A673 (cell line): ENCODE data around the gene POU3F1. TPM values are rescaled to one million over a fixed set of nuclear protein-coding genes. Genes with fewer than 3 reads are reported as not detected.

Experiments
- BruUV-seq: library from RNA; stranded (reverse); fragments of 400-500 nt; replicated peaks from 2 replicates; lab custom pipeline; 2021; lab: Mats Ljungman, UMichigan
- CTCF ChIA-PET: fragments of 300-600 bp; sonication (Branson Sonifier 250); formaldehyde crosslinking; loops from one replicate; lab custom pipeline; 2022; ENCODE audit warnings: antibody characterized with exemption; lab: Charles Lee
- POLR2A ChIA-PET: fragments of 300-600 bp; sonication (Branson Sonifier 250); formaldehyde crosslinking; loops from one replicate; lab custom pipeline; 2022; ENCODE audit warnings: antibody characterized with exemption; ENCODE audit not compliant: low non-redundant PET; lab: Charles Lee
- DNase-seq: peaks from one replicate; pipeline ENCODE4 v3.0.0-alpha.2; 2015; ENCODE audit warnings: low spot score
- H3K27ac ChIP-seq: fragments of 200-600 bp; sonication (generic); 2 replicates; pipeline ENCODE4 v1.5.1; 2016; ENCODE audit warnings: mixed run types, low read depth, mild to moderate bottlenecking, mixed read lengths, antibody characterized with exemption, low read length; ENCODE audit not compliant: poor library complexity, severe bottlenecking
- H3K27me3 ChIP-seq: fragments of 200-600 bp; sonication (generic); replicated peaks from 2 replicates; pipeline ENCODE4 v1.6.1; 2017; ENCODE audit warnings: mixed run types, low read depth, mild to moderate bottlenecking, mixed read lengths, antibody characterized with exemption, low read length; ENCODE audit not compliant: insufficient read depth, poor library complexity
- H3K36me3 ChIP-seq: fragments of 200-600 bp; sonication (generic); 2 replicates; pipeline ENCODE4 v1.6.1; 2016; ENCODE audit warnings: mixed run types, mild to moderate bottlenecking, mixed read lengths, antibody characterized with exemption, low read length; ENCODE audit not compliant: insufficient read depth, poor library complexity, severe bottlenecking
- H3K4me1 ChIP-seq: fragments of 200-600 bp; sonication (generic); 2 replicates; pipeline ENCODE4 v1.6.1; 2017; ENCODE audit warnings: mixed run types, mild to moderate bottlenecking, mixed read lengths, antibody characterized with exemption, low read length; ENCODE audit not compliant: insufficient read depth, poor library complexity, severe bottlenecking
- H3K4me3 ChIP-seq: fragments of 200-600 bp; sonication (generic); 2 replicates; pipeline ENCODE4 v1.5.1; 2016; ENCODE audit warnings: low read depth, mixed run types, mild to moderate bottlenecking, mixed read lengths, low read length; ENCODE audit not compliant: poor library complexity, severe bottlenecking
- H3K9me3 ChIP-seq: fragments of 200-600 bp; sonication (generic); 2 replicates; pipeline ENCODE4 v1.6.1; 2016; ENCODE audit warnings: mixed run types, low read depth, mild to moderate bottlenecking, mixed read lengths, antibody characterized with exemption, low read length; ENCODE audit not compliant: poor library complexity, severe bottlenecking
- CTCF ChIP-seq: fragments of 300-800, 200-600 bp; sonication (generic); conservative IDR thresholded peaks from 2 replicates; pipeline ENCODE4 v1.5.1; 2017; ENCODE audit warnings: low read depth, mild to moderate bottlenecking, antibody characterized with exemption, low read length, moderate library complexity, mixed read lengths
- EZH2 ChIP-seq: fragments of 200-600 bp; sonication (generic); IDR thresholded peaks from 2 replicates; pipeline ENCODE4 v1.6.1; 2017; ENCODE audit warnings: borderline replicate concordance, low read depth, mild to moderate bottlenecking, mixed read lengths, antibody characterized with exemption, low read length; ENCODE audit not compliant: poor library complexity, severe bottlenecking
- intact Hi-C: fragments of 100-400 bp; cut with micrococcal nuclease; formaldehyde crosslinking; loops from one replicate; pipeline ENCODE4 v1.10.0; 2022; ENCODE audit not compliant: unreplicated experiment
- total RNA-seq: library from RNA; stranded (reverse); gene quantifications from 2 replicates; pipeline ENCODE4 v1.2.3, GENCODE V29; 2021

POU3F1 gene
- total RNA-seq, 1 experiment from 2014 or later, result 92.9 TPM

GRCh38 chr1:38006008-38006828 is 40.4 kb downstream of the POU3F1 start:
- no peak for DNase-seq
- no peaks in the 10 kb centered on the region for H3K36me3 ChIP-seq
- H3K27me3 ChIP-seq, result no peaks in the 10 kb centered on the region
- intact Hi-C loops, result no loop called here
- TF ChIP-seq CTCF, result no peak
- TF ChIP-seq EZH2, result no peak
- peaks cover 36% of the 10 kb centered on the region for H3K4me1 ChIP-seq
- no TSS peak for BruUV-seq
- peak overlapping the region; percentile 34 for H3K4me3 ChIP-seq
- ChIA-PET POLR2A (no interaction called here), CTCF (no interaction called here)
- H3K27ac ChIP-seq, result peak overlapping the region; percentile 70
- H3K9me3 ChIP-seq, result no peaks in the 10 kb centered on the region

- TF ChIP-seq EZH2 (no peak), CTCF (no peak)
- Histone ChIP-seq H3K4me1 (peaks cover 44% of the 10 kb centered on the region), H3K4me3 (peak within 1 kb of the TSS; percentile 85), H3K36me3 (no peaks in the 10 kb centered on the region), H3K9me3 (no peaks in the 10 kb centered on the region), H3K27me3 (no peaks in the 10 kb centered on the region), H3K27ac (peak within 1 kb of the TSS; percentile 94)
- intact Hi-C loops, result no loop called here
- peak; percentile 82 for DNase-seq
- BruUV-seq, result no TSS peak
- ChIA-PET CTCF (no interaction called here), POLR2A (no interaction called here)
Observed at GRCh38 chr1:38005195-38006007, 41.2 kb downstream of the POU3F1 start, which contains the start of gene FHL3. Gene FHL3, minus strand, starts transcription at chr1:38005514. Its CDS starts 6,102 bp downstream, at chr1:37999412.

DNA sequence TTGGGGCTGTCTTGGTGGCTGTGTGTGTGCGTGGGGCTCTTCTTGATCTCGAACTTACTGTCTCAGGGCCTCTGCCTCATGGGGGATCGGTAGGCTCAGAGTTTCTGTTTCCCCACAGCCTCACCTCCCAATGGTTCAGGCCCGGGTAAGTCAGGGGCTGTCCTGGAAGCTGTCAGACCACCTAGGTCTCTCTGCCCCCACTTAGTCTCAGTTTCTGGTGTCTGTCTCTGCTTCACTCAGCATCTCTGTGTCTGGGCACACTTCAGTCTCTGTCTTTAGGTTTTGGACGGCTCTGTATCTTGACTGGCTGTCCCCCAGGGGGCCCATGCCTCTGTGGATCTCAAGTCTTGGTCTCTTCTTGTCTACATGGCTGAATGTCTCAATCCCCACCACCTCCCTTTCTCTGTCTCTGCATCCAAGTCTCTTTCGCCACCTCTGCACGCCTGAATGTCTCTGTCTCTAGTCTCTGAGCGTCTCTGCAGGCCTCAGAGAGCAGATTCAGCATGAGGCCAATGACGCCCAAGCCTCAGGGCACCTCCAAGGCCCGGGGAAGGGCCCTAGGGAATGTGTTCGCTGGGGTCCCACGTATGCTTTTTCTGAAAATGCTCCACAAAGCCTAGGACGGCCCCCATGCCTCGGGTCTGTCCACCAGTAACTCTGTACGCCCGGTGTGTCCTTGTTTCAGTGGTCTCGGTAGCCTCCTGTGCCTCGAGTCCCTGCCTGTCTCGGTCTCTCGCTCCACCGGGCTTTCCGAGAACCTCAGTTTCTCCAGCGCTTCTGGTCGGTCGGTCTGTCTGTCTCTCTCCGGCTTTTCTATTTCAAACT is 42.1 kb downstream of the POU3F1 start:
- Histone ChIP-seq H3K9me3 (no peaks in the 10 kb centered on the region), H3K27ac (peak overlapping the region; percentile 94), H3K4me3 (peak overlapping the region; percentile 85), H3K4me1 (peaks cover 53% of the 10 kb centered on the region), H3K27me3 (no peaks in the 10 kb centered on the region), H3K36me3 (no peaks in the 10 kb centered on the region)
- no peak for DNase-seq
- no peak for TF ChIP-seq EZH2
- TF ChIP-seq CTCF, result no peak
- intact Hi-C loops, result no loop called here
- CTCF ChIA-PET, result no interaction called here
- POLR2A ChIA-PET, result no interaction called here
- TSS peak; percentile 68 for BruUV-seq
